Keratinocyte (primary cell): ENCODE measurements around the gene BID. TPM values are rescaled to one million over a fixed set of nuclear protein-coding genes. Genes with fewer than 3 reads are reported as not detected.

Experiments
- DNase-seq: peaks from one replicate; pipeline ENCODE4 v3.0.0-alpha.2; 2011; ENCODE audit warnings: low read depth, missing footprints, low spot score
- FAIRE-seq: peaks from 2 replicates; lab custom pipeline; 2011; peaks lifted over from hg19 to GRCh38; lab: Jason Lieb, UNC
- H2AFZ ChIP-seq: 2 replicates; pipeline ENCODE4 v1.6.0; 2012; ENCODE audit warnings: low read length, control low read depth, inconsistent platforms; ENCODE audit not compliant: control insufficient read depth
- H3K27ac ChIP-seq: 2 replicates; pipeline ENCODE4 v1.5.1; 2011; ENCODE audit warnings: low read length; ENCODE audit not compliant: control insufficient read depth, insufficient read depth
- H3K27me3 ChIP-seq: 3 replicates; pipeline ENCODE4 v1.6.0; 2011; ENCODE audit warnings: low read length; ENCODE audit not compliant: control insufficient read depth, insufficient read depth; ENCODE audit errors: extremely low read depth
- H3K36me3 ChIP-seq, 2 experiments: 2 replicates in 1 of 2; 3 replicates in 1 of 2; pipeline ENCODE4 v1.5.1; 2011; ENCODE audit warnings: low read length in 2 of 2, mild to moderate bottlenecking in 1 of 2; ENCODE audit not compliant: control insufficient read depth in 2 of 2, insufficient read depth in 2 of 2; ENCODE audit errors: extremely low read depth in 1 of 2
- H3K4me1 ChIP-seq: 3 replicates; pipeline ENCODE4 v1.5.1; 2011; ENCODE audit warnings: low read length; ENCODE audit not compliant: control insufficient read depth, insufficient read depth; ENCODE audit errors: extremely low read depth
- H3K4me2 ChIP-seq: 3 replicates; pipeline ENCODE4 v1.6.0; 2011; ENCODE audit warnings: low read depth, low read length; ENCODE audit not compliant: control insufficient read depth, insufficient read depth; ENCODE audit errors: extremely low read depth
- H3K4me3 ChIP-seq, 3 experiments: fragments of 200-600 bp in 1 of 3; sonication (generic) in 1 of 3; 2 replicates in 2 of 3; 3 replicates in 1 of 3; pipeline ENCODE4 v1.5.1; 2011 to 2016; ENCODE audit warnings: low read length in 3 of 3, mild to moderate bottlenecking in 3 of 3, control low read depth in 2 of 3, inconsistent platforms in 1 of 3, low read depth in 1 of 3, mixed read lengths in 1 of 3, mixed run types in 1 of 3, moderate library complexity in 1 of 3; ENCODE audit not compliant: control insufficient read depth in 2 of 3, insufficient read depth in 2 of 3; ENCODE audit errors: extremely low read depth in 1 of 3
- H3K79me2 ChIP-seq: 2 replicates; pipeline ENCODE4 v1.6.0; 2012; ENCODE audit warnings: low read length; ENCODE audit not compliant: control insufficient read depth, insufficient read depth
- H3K9ac ChIP-seq: 3 replicates; pipeline ENCODE4 v1.6.0; 2011; ENCODE audit warnings: low read length; ENCODE audit not compliant: control insufficient read depth, insufficient read depth; ENCODE audit errors: extremely low read depth
- H3K9me1 ChIP-seq: 3 replicates; pipeline ENCODE4 v1.6.0; 2011; ENCODE audit warnings: low read length; ENCODE audit not compliant: control insufficient read depth, insufficient read depth; ENCODE audit errors: extremely low read depth
- H3K9me3 ChIP-seq: 2 replicates; pipeline ENCODE4 v1.5.1; 2012; ENCODE audit warnings: low read depth, low read length; ENCODE audit not compliant: control insufficient read depth
- H4K20me1 ChIP-seq: 3 replicates; pipeline ENCODE4 v1.6.0; 2011; ENCODE audit warnings: low read length; ENCODE audit not compliant: control insufficient read depth, insufficient read depth; ENCODE audit errors: extremely low read depth
- EZH2 ChIP-seq: IDR thresholded peaks from one replicate; pipeline ENCODE4 v1.6.1; 2012; ENCODE audit warnings: inconsistent platforms, mild to moderate bottlenecking, low read length, moderate library complexity
- dilution Hi-C: fragments of 300-500 bp; cut with MboI; formaldehyde crosslinking; loops from one replicate; pipeline ENCODE4 v1.7.0; 2020; ENCODE audit warnings: low sequenced_read_pairs; ENCODE audit not compliant: extremely low pct_ligation_motif_present
- polyA plus RNA-seq, 5 experiments: library from polyadenylated mRNA; depleted of rRNA in 3 of 5; stranded (reverse) in 3 of 5; stranded (forward) in 1 of 5; unstranded in 1 of 5; fragments of >200 nt; gene quantifications; 1 replicate in 1 of 5; 2 replicates in 3 of 5; 3 replicates in 1 of 5; pipeline versions ENCODE4 v1.2.1 to v1.2.3, GENCODE V29; 2011 to 2012; ENCODE audit warnings: missing spikeins in 2 of 5, low read depth in 1 of 5, low replicate concordance in 1 of 5
- TF ChIP-seq, protein P1 (sequence below), 3 experiments: IDR thresholded peaks in 1 of 3; conservative IDR thresholded peaks in 1 of 3; optimal IDR thresholded peaks in 1 of 3; 2 replicates in 2 of 3; 3 replicates in 1 of 3; pipeline versions ENCODE3 to v1.5.1; 2011; ENCODE audit warnings: low read length in 3 of 3, mild to moderate bottlenecking in 3 of 3, moderate library complexity in 2 of 3, control low read depth in 1 of 3, inconsistent platforms in 1 of 3; ENCODE audit not compliant: insufficient read depth in 2 of 3; ENCODE audit errors: extremely low read depth in 1 of 3

BID gene
- polyA plus RNA-seq, 1 donor (not counting 4 experiments of a cell fraction or from before 2014, with no cell fraction given), result 46.0 TPM

DNA sequence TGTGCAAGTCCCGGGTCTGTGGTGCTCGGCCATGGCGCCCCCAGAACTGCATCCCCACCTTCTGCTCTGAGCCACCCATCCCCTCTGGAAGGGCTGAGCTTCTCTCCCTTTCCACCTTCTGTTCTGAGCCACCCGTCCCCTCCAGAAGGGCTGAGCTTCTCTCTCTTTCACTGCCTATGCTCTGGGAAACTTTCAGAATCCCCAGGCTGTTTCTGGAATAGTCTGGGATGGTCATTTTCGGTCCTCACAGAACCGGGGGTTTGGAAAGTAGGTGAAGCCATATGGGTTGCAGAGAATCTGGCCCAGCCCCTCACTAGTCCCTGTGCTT, 3.4 kb upstream of the BID start:
- FAIRE-seq (no peak), DNase-seq (no peak)
- no peak for TF ChIP-seq EZH2
- TF ChIP-seq, protein P1, sequence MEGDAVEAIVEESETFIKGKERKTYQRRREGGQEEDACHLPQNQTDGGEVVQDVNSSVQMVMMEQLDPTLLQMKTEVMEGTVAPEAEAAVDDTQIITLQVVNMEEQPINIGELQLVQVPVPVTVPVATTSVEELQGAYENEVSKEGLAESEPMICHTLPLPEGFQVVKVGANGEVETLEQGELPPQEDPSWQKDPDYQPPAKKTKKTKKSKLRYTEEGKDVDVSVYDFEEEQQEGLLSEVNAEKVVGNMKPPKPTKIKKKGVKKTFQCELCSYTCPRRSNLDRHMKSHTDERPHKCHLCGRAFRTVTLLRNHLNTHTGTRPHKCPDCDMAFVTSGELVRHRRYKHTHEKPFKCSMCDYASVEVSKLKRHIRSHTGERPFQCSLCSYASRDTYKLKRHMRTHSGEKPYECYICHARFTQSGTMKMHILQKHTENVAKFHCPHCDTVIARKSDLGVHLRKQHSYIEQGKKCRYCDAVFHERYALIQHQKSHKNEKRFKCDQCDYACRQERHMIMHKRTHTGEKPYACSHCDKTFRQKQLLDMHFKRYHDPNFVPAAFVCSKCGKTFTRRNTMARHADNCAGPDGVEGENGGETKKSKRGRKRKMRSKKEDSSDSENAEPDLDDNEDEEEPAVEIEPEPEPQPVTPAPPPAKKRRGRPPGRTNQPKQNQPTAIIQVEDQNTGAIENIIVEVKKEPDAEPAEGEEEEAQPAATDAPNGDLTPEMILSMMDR (optimal IDR thresholded peaks at IDR 0.05 in 1 of 3, IDR thresholded peaks at IDR 0.05 in 1 of 3, conservative IDR thresholded peaks at IDR 0.05 in 1 of 3; ENCODE audit: extremely low read depth in 1 of 3, insufficient read depth in 2 of 3, low read length in 3 of 3), result no peak
- H3K9me3 ChIP-seq, result no peaks in the 10 kb centered on the region
- peaks cover 5% of the 10 kb centered on the region for H4K20me1 ChIP-seq
- H2AFZ ChIP-seq, result no peak overlapping the region
- dilution Hi-C loops, result no loop called here
- peaks cover 26% of the 10 kb centered on the region for H3K4me1 ChIP-seq
- H3K4me2 ChIP-seq, result no peak overlapping the region
- no peaks in the 10 kb centered on the region for H3K36me3 ChIP-seq
- peaks cover 11% of the 10 kb centered on the region for H3K27me3 ChIP-seq
- H3K9me1 ChIP-seq, result peaks cover 5% of the 10 kb centered on the region
- peaks cover 3% of the 10 kb centered on the region for H3K79me2 ChIP-seq
- no peak overlapping the region for H3K9ac ChIP-seq
- no peak overlapping the region for H3K27ac ChIP-seq
- no peak overlapping the region for H3K4me3 ChIP-seq

DNA sequence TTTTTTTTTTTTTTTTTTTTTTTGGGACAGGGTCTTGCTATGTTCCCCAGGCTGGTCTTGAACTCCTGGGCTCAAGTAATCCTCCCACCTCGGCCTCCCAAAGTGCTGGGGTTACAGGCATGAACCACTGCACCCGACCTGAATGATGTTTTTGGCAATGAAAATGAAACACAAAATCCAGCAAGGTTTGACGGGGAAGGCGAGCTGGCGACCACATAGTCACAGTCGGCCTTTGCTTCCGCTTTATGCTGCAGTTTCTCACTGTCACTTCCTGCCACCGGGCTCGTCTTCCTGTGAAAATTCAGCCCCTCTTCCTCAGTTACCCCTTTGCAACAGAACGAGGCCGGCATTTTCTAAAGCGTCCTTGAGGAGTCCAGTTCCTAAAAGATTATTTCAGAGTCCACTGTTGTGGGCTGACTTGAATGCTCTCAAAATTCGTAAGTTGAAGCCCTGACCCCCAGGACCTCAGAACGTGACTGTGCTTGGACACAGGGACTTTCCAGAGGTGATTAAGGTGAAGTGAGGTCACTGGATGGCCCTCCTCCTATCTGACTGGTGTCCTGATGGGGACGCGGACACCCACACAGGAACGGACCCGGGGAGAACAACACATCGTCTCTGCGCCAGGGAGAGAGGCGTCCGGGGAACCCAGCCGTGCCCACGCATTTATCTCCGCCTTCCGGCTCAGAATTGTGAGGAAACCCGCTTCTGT, 2.9 kb upstream of the BID start:
- Histone ChIP-seq H4K20me1 (peaks cover 10% of the 10 kb centered on the region), H3K27me3 (peaks cover 11% of the 10 kb centered on the region), H3K27ac (no peak overlapping the region), H3K79me2 (peaks cover 6% of the 10 kb centered on the region), H3K4me2 (no peak overlapping the region), H2AFZ (no peak overlapping the region), H3K36me3 (no peaks in the 10 kb centered on the region), H3K9me1 (peaks cover 5% of the 10 kb centered on the region), H3K9ac (no peak overlapping the region), H3K4me3 (no peak overlapping the region), H3K4me1 (peaks cover 21% of the 10 kb centered on the region), H3K9me3 (no peaks in the 10 kb centered on the region)
- FAIRE-seq, result no peak
- dilution Hi-C loops, result no loop called here
- DNase-seq, result no peak
- no peak for TF ChIP-seq EZH2
- TF ChIP-seq, protein P1 (optimal IDR thresholded peaks at IDR 0.05 in 1 of 3, IDR thresholded peaks at IDR 0.05 in 1 of 3, conservative IDR thresholded peaks at IDR 0.05 in 1 of 3; ENCODE audit: extremely low read depth in 1 of 3, insufficient read depth in 2 of 3, low read length in 3 of 3), result no peak
